Astrocyte of the cerebellum (primary cell): Measurements from ENCODE around the gene ASB5.

Experiments used
- DNase-seq: peaks from one replicate; pipeline ENCODE4 v3.0.0-alpha.2; 2011; ENCODE audit warnings: low read depth
- H3K4me3 ChIP-seq: 2 replicates; pipeline ENCODE4 v1.5.1; 2011; ENCODE audit warnings: mild to moderate bottlenecking, low read depth, low read length, moderate library complexity
- in situ Hi-C: cut with HindIII; loops from 2 replicates; pipeline ENCODE4 v1.10.0; 2017; ENCODE audit warnings: low sequenced_read_pairs
- TF ChIP-seq, protein P1 (sequence below): IDR thresholded peaks from 2 replicates; pipeline ENCODE4 v1.5.1; 2012; ENCODE audit warnings: low read length, low read depth, moderate library complexity, mild to moderate bottlenecking; ENCODE audit errors: missing control alignments

The ASB5 gene

DNA sequence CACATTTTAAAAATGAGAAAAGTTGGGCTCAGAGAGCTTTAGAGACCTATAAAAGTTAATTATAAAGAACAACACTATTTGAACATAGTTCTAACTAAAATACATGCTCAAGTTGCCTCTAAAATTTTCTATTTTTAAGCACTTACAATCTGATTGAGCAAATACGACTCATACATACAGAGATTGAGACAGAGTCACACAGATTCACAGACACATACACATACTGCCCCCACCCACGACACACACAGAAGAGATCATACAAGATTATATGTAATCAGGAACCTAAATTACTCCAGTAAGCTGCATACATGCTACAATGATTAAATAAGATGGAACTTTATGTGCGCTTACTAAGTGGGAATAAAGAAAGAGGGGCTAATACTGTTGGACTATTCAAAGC, 2.7 kb upstream of the ASB5 start:
- H3K4me3 ChIP-seq, result no peak overlapping the region
- TF ChIP-seq, protein P1, sequence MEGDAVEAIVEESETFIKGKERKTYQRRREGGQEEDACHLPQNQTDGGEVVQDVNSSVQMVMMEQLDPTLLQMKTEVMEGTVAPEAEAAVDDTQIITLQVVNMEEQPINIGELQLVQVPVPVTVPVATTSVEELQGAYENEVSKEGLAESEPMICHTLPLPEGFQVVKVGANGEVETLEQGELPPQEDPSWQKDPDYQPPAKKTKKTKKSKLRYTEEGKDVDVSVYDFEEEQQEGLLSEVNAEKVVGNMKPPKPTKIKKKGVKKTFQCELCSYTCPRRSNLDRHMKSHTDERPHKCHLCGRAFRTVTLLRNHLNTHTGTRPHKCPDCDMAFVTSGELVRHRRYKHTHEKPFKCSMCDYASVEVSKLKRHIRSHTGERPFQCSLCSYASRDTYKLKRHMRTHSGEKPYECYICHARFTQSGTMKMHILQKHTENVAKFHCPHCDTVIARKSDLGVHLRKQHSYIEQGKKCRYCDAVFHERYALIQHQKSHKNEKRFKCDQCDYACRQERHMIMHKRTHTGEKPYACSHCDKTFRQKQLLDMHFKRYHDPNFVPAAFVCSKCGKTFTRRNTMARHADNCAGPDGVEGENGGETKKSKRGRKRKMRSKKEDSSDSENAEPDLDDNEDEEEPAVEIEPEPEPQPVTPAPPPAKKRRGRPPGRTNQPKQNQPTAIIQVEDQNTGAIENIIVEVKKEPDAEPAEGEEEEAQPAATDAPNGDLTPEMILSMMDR, result no peak
- DNase-seq, result no peak
- in situ Hi-C loops, result no loop called here

DNA sequence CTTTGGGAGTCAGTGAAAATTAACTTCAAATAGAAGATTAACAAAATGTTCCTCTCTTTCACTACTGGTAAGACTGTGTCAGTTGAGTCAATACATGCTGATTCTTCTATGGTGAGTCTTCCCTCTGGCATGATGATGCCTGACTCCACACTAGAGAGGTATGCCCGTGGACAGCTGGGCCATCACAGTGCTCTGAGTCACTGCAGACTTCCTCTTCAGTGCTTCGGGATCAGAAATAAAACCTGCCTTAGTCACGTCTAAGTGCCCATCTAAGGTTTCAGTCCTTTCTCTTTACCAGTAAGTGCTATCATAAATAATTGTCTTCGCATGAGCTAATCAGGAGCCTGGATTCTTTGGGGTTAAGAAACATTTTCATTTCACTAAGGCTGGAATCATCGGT, 1.6 kb upstream of the ASB5 start:
- peak; percentile 75 for DNase-seq
- in situ Hi-C loops, result no loop called here
- TF ChIP-seq, protein P1, result no peak
- no peak overlapping the region for H3K4me3 ChIP-seq

DNA sequence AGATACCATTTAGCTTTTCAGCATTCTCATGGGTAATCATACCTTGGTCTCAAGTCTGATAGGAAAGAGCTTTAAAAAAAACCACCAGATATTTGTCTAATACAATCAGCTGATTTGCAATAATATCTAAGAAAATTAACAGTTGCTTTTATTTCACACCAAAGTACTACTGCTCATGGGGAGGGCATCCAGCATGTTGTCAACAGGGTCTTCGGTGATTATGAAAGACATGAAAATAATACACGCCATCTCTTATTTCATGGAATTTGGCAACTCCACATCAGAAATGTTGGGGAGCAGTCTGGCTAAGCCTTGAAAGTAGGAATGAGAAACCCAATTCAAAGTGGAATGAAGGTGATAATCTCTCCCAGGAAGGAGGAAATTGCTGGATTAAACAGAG, 3.0 kb downstream of the ASB5 start:
- TF ChIP-seq, protein P1, result no peak
- H3K4me3 ChIP-seq, result no peak overlapping the region
- DNase-seq, result no peak
- in situ Hi-C loops, result no loop called here

DNA sequence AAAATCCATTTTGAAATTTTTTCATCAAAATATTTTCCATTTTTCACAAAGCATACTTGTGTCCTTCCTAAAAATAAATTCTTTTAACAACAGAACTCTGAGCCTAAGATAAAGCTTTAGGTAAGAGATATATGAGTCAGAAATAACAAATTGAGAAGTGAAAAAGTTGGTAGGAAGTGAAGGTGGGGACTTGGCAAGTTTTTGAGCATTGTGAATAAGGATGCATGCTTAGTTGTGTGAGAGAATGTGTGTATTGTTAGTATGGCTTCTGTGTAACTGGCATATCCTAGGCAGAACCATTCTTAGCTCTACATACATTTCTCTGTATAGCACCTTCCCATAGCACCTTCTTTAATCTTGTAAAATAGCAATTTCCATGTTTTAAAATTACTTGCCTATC, 6.8 kb downstream of the ASB5 start:
- in situ Hi-C loops, result no loop called here
- DNase-seq, result no peak
- TF ChIP-seq, protein P1, result no peak
- H3K4me3 ChIP-seq, result no peak overlapping the region

DNA sequence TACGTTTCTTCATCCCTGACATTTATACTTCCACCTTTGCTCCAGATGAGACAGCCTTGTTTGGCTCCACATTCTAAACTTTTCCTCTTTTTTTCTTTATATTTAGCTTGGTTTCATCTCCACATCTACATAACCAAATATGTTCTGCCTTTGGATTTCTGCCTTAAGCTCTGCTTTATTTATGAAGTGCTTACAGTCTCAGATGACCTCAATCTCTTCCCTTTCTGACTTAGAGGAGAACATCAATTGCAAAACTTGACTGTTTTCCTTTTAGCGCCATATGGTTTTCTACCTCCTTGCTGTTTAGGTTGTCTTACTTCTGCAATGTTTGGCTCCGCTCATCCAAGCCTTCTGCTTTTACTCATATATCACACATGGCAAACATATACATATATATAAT, 7.5 kb downstream of the ASB5 start:
- DNase-seq, result no peak
- TF ChIP-seq, protein P1, result no peak
- H3K4me3 ChIP-seq, result no peak overlapping the region
- in situ Hi-C loops, result no loop called here

DNA sequence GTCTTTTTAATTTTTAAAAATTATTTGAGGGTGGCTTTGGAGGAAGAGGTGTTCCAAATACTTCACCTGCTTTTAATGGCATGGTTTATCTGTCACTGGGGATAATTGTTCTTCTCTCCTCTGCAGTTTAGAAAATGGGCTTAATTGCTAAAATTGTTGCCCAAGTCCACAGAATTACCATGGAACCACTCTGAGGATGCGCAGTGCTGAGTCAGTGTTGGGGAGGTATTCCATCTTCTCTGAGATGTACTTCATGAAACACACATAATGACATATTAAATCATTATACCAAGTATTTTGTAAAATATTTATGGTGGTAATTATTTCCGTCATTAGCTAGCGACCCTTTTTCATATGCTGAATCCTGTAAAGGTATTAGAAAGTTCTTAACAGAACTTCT, 8.0 kb downstream of the ASB5 start:
- TF ChIP-seq, protein P1, result no peak
- no peak for DNase-seq
- in situ Hi-C loops, result no loop called here
- no peak overlapping the region for H3K4me3 ChIP-seq
